GM12878 (cell line): Measurements from ENCODE around the gene RGS12. TPM values are rescaled to one million over a fixed set of nuclear protein-coding genes. Genes with fewer than 3 reads are reported as not detected.

Source experiments
- ATAC-seq: fragments of 200-7000 bp; cut with Tn5 transposase; 3 replicates; pipeline ENCODE4 v1.9.1; 2020; ENCODE audit warnings: mild to moderate bottlenecking, moderate library complexity
- BruUV-seq: library from RNA; stranded (reverse); fragments of 400-500 nt; replicated peaks from 2 replicates; lab custom pipeline; 2021; lab: Mats Ljungman, UMichigan
- CTCF ChIA-PET: fragments of 300-600 bp; sonication (Branson Sonifier 250); formaldehyde crosslinking; extraction: SDS; loops from one replicate; lab custom pipeline; 2021; ENCODE audit warnings: inconsistent platforms; lab: Yijun Ruan, JAX
- POLR2A ChIA-PET: fragments of 350-600 bp; formaldehyde crosslinking; extraction: SDS; loops from one replicate; lab custom pipeline; 2021; ENCODE audit warnings: inconsistent platforms; lab: Charles Lee
- RAD21 ChIA-PET: fragments of 300-600 bp; sonication (Branson Sonifier 250); formaldehyde crosslinking; loops from one replicate; lab custom pipeline; 2023; ENCODE audit warnings: antibody characterized with exemption; ENCODE audit not compliant: unreplicated experiment; lab: Charles Lee
- SMC1A ChIA-PET: fragments of 300-600 bp; sonication (Branson Sonifier 250); formaldehyde crosslinking; loops from one replicate; lab custom pipeline; 2023; ENCODE audit not compliant: unreplicated experiment, uncharacterized antibody; lab: Charles Lee
- DNase-seq: peaks from one replicate; pipeline ENCODE4 v3.0.0-alpha.2; 2011; ENCODE audit warnings: low read depth, low spot score
- FAIRE-seq: peaks from 3 replicates; lab custom pipeline; 2011; peaks lifted over from hg19 to GRCh38; lab: Jason Lieb, UNC
- H2AFZ ChIP-seq: 2 replicates; pipeline ENCODE4 v1.6.0; 2011; ENCODE audit warnings: low read depth, low read length, control low read depth; ENCODE audit not compliant: control insufficient read depth
- H3K27ac ChIP-seq: 2 replicates; pipeline ENCODE4 v1.5.1; 2011; ENCODE audit warnings: control low read depth; ENCODE audit not compliant: control insufficient read depth, insufficient read depth
- H3K27me3 ChIP-seq, 2 experiments: replicated peaks in 1 of 2; 2 replicates each; pipeline versions ENCODE4 v1.6.0 to v1.6.1; 2011; ENCODE audit warnings: low read length in 1 of 2; ENCODE audit not compliant: control insufficient read depth in 2 of 2, insufficient read depth in 2 of 2
- H3K36me3 ChIP-seq, 2 experiments: 2 replicates each; pipeline ENCODE4 v1.5.1; 2011; ENCODE audit warnings: low read length in 1 of 2; ENCODE audit not compliant: control insufficient read depth in 2 of 2, insufficient read depth in 2 of 2
- H3K4me1 ChIP-seq: 2 replicates; pipeline ENCODE4 v1.6.1; 2011; ENCODE audit warnings: mild to moderate bottlenecking, low read length, moderate library complexity, mixed read lengths; ENCODE audit not compliant: control insufficient read depth, insufficient read depth
- H3K4me2 ChIP-seq: 2 replicates; pipeline ENCODE4 v1.6.0; 2011; ENCODE audit warnings: control low read depth; ENCODE audit not compliant: control insufficient read depth, insufficient read depth
- H3K4me3 ChIP-seq: fragments of 200-600 bp; sonication (generic); 2 replicates; pipeline ENCODE4 v1.5.1; 2016
- H3K79me2 ChIP-seq: 2 replicates; pipeline ENCODE4 v1.6.0; 2011; ENCODE audit warnings: low read length; ENCODE audit not compliant: control insufficient read depth, insufficient read depth
- H3K9ac ChIP-seq: 2 replicates; pipeline ENCODE4 v1.8.0; 2011; ENCODE audit warnings: low read length, control low read depth, mixed read lengths; ENCODE audit not compliant: control insufficient read depth, insufficient read depth
- H3K9me3 ChIP-seq: replicated peaks from 3 replicates; pipeline ENCODE4 v1.5.1; 2011; ENCODE audit warnings: mild to moderate bottlenecking, low read length; ENCODE audit not compliant: control insufficient read depth, insufficient read depth
- H4K20me1 ChIP-seq: 2 replicates; pipeline ENCODE4 v1.6.0; 2011; ENCODE audit not compliant: control insufficient read depth, insufficient read depth
- ASH2L ChIP-seq: fragments of 300-600, 200-600 bp; sonication (generic); IDR thresholded peaks from 2 replicates; pipeline ENCODE4 v1.6.1; 2017; ENCODE audit warnings: low read depth, mild to moderate bottlenecking, borderline replicate concordance
- CBX3 ChIP-seq: fragments of 200-600 bp; sonication (generic); IDR thresholded peaks from 2 replicates; pipeline ENCODE4 v1.6.1; 2016; ENCODE audit warnings: low read depth, borderline replicate concordance
- CEBPB ChIP-seq, 2 experiments: fragments of 150-350 bp in 1 of 2; IDR thresholded peaks; 2 replicates each; pipeline ENCODE4 v1.6.1; 2012 to 2014; ENCODE audit warnings: low read depth in 2 of 2, low read length in 2 of 2, borderline replicate concordance in 1 of 2, inconsistent platforms in 1 of 2
- CHD2 ChIP-seq: IDR thresholded peaks from 2 replicates; pipeline ENCODE4 v1.6.1; 2011; ENCODE audit warnings: low read depth, low read length, improper control_type of control experiment, borderline replicate concordance
- EP300 ChIP-seq, 2 experiments: fragments of 150-350 bp in 1 of 2; IDR thresholded peaks; 2 replicates each; pipeline ENCODE4 v1.6.1; 2011 to 2012; ENCODE audit warnings: low read depth in 2 of 2, low read length in 2 of 2, borderline replicate concordance in 1 of 2, improper control_type of control experiment in 1 of 2, inconsistent platforms in 1 of 2; ENCODE audit not compliant: control insufficient read depth in 1 of 2
- HCFC1 ChIP-seq: fragments of 150-350 bp; IDR thresholded peaks from 2 replicates; pipeline ENCODE4 v1.6.1; 2014; ENCODE audit warnings: low read length
- HSF1 ChIP-seq: fragments of 150-350 bp; IDR thresholded peaks from 2 replicates; pipeline ENCODE4 v1.6.1; 2014; ENCODE audit warnings: mild to moderate bottlenecking, low read depth, low read length
- IKZF1 ChIP-seq: fragments of 450-650 bp; conservative IDR thresholded peaks from 2 replicates; pipeline ENCODE4 v1.6.1; 2017; ENCODE audit warnings: antibody characterized with exemption, mild to moderate bottlenecking
- KLF5 ChIP-seq: fragments of 450-650 bp; IDR thresholded peaks from 2 replicates; pipeline ENCODE4 v1.6.1; 2014; ENCODE audit warnings: mild to moderate bottlenecking; ENCODE audit not compliant: partially characterized antibody
- NBN ChIP-seq: fragments of 450-650 bp; IDR thresholded peaks from 2 replicates; pipeline ENCODE4 v1.6.1; 2016
- NR2C2 ChIP-seq: IDR thresholded peaks from 2 replicates; pipeline ENCODE4 v1.6.1; 2011; ENCODE audit warnings: borderline replicate concordance, low read depth; ENCODE audit not compliant: control insufficient read depth, insufficient read length
- NR2F1 ChIP-seq: fragments of 450-650 bp; conservative IDR thresholded peaks from 2 replicates; pipeline ENCODE4 v1.6.1; 2017; ENCODE audit warnings: mild to moderate bottlenecking
- POU2F2 ChIP-seq: IDR thresholded peaks from 3 replicates; pipeline ENCODE4 v1.6.1; 2011; ENCODE audit warnings: low read depth, mild to moderate bottlenecking, low read length, borderline replicate concordance
- SREBF1 ChIP-seq: IDR thresholded peaks from 2 replicates; pipeline ENCODE4 v1.6.1; 2012; ENCODE audit warnings: mild to moderate bottlenecking, low read length
- TAF1 ChIP-seq: IDR thresholded peaks from 2 replicates; pipeline ENCODE4 v1.6.1; 2011; ENCODE audit warnings: mild to moderate bottlenecking, low read depth, low read length, borderline replicate concordance
- WGBS: methylation state at CpG from one replicate; pipeline ENCODE4 v1.1.6; 2016; ENCODE audit warnings: low lambda C conversion rate; ENCODE audit not compliant: insufficient replicate concordance, insufficient coverage; ENCODE audit errors: missing lambda C conversion rate; 5-methylcytosine and 5-hydroxymethylcytosine counted together
- in situ Hi-C: fragments of 300-500 bp; cut with MboI; formaldehyde crosslinking; loops from 9 replicates; pipeline ENCODE4 v1.14.3; 2018; ENCODE audit warnings: mixed read lengths
- intact Hi-C: fragments of 100-400 bp; cut with micrococcal nuclease; formaldehyde crosslinking; loops from one replicate; pipeline ENCODE4 v1.14.2; 2022; ENCODE audit not compliant: unreplicated experiment
- polyA plus RNA-seq, 11 experiments: library from polyadenylated mRNA; depleted of rRNA in 4 of 11; unstranded in 6 of 11; stranded (reverse) in 5 of 11; fragments of >200 nt; fragmentation: Nextera tagmentation in 4 of 11; fragmentation: Illumina TruSeq in 1 of 11; extraction: Ambion mirVana in 4 of 11; extraction: Trizol in 1 of 11; gene quantifications; 1 replicate in 1 of 11; 2 replicates in 10 of 11; pipeline versions ENCODE4 v1.2.1 to v1.2.3, GENCODE V29; 2011 to 2016; ENCODE audit warnings: inconsistent platforms in 2 of 11, missing spikeins in 2 of 11, low read depth in 1 of 11
- total RNA-seq, 4 experiments: library from RNA; depleted of rRNA in 3 of 4; stranded (reverse); fragments of >200 nt in 3 of 4; fragmentation: Illumina TruSeq in 1 of 4; extraction: Trizol in 1 of 4; gene quantifications; 2 replicates each; pipeline versions ENCODE4 v1.2.1 to v1.2.3, GENCODE V29; 2013 to 2021
- TF ChIP-seq, protein P1 (sequence below): IDR thresholded peaks from 2 replicates; pipeline ENCODE4 v1.6.1; 2012; ENCODE audit warnings: low read depth, low read length, improper control_type of control experiment
- TF ChIP-seq, protein P2 (sequence below): IDR thresholded peaks from 2 replicates; pipeline ENCODE4 v1.6.1; 2011; ENCODE audit warnings: borderline replicate concordance, low read depth, mild to moderate bottlenecking, moderate library complexity, mixed read lengths, low read length; ENCODE audit not compliant: insufficient read depth; ENCODE audit errors: extremely low read length

RGS12 gene
- total and polyA plus RNA-seq, 10 of the 15 experiments (the other 5 are each of a cell fraction or from before 2014, with no cell fraction given) = 0.02 to 2.2 (median 0.73) TPM

DNA sequence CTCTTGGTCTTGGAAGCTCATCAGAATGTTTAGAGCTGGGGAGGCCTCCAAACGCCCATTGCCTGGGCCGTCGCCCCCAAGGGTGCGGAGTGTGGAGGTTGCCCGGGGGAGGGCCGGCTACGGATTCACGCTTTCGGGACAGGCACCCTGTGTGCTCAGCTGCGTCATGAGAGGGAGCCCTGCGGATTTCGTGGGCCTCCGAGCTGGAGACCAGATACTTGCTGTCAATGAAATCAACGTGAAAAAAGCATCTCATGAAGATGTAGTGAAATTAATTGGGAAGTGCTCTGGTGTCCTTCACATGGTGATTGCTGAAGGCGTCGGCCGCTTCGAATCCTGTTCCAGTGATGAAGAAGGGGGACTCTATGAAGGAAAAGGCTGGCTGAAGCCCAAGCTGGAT is 23.3 kb downstream of the RGS12 start:
- H3K79me2 ChIP-seq = no peaks in the 10 kb centered on the region
- no peak for ATAC-seq
- no peaks in the 10 kb centered on the region for H3K27me3 ChIP-seq
- no peak overlapping the region for H3K4me2 ChIP-seq
- TF ChIP-seq POU2F2 (no peak), CHD2 (no peak), CBX3 (no peak), KLF5 (no peak), EP300 (IDR thresholded peaks at IDR 0.05; ENCODE audit: borderline replicate concordance in 1 of 2, control insufficient read depth in 1 of 2, low read depth in 2 of 2, low read length in 2 of 2) (no peak), ASH2L (no peak), TAF1 (no peak), IKZF1 (no peak), HSF1 (no peak), SREBF1 (no peak), NR2C2 (no peak), CEBPB (IDR thresholded peaks at IDR 0.05; ENCODE audit: borderline replicate concordance in 1 of 2, low read depth in 2 of 2, low read length in 2 of 2) (no peak), NR2F1 (no peak), NBN (no peak), HCFC1 (no peak)
- TF ChIP-seq, protein P1, sequence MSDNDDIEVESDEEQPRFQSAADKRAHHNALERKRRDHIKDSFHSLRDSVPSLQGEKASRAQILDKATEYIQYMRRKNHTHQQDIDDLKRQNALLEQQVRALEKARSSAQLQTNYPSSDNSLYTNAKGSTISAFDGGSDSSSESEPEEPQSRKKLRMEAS = no peak
- TF ChIP-seq, protein P2, sequence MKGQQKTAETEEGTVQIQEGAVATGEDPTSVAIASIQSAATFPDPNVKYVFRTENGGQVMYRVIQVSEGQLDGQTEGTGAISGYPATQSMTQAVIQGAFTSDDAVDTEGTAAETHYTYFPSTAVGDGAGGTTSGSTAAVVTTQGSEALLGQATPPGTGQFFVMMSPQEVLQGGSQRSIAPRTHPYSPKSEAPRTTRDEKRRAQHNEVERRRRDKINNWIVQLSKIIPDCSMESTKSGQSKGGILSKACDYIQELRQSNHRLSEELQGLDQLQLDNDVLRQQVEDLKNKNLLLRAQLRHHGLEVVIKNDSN = no peak
- TF ChIP-seq, all 136 proteins: peak for 0
- Histone ChIP-seq H3K36me3 (no peaks in the 10 kb centered on the region), H3K27ac (no peak overlapping the region), H3K9ac (no peak overlapping the region), H3K4me3 (no peak overlapping the region), H2AFZ (no peak overlapping the region), H4K20me1 (no peaks in the 10 kb centered on the region), H3K9me3 (no peaks in the 10 kb centered on the region), H3K4me1 (no peaks in the 10 kb centered on the region)
- in situ Hi-C loops = no loop called here
- ChIA-PET POLR2A (no interaction called here), RAD21 (no interaction called here), CTCF (no interaction called here), SMC1A (no interaction called here)
- 68% methylated on average over 18 of the region's 18 CpGs for WGBS
- FAIRE-seq (no peak), DNase-seq (no peak)
- BruUV-seq = no TSS peak
- intact Hi-C loops = no loop called here
